ENCODE data around the gene SPACDR.

DNA sequence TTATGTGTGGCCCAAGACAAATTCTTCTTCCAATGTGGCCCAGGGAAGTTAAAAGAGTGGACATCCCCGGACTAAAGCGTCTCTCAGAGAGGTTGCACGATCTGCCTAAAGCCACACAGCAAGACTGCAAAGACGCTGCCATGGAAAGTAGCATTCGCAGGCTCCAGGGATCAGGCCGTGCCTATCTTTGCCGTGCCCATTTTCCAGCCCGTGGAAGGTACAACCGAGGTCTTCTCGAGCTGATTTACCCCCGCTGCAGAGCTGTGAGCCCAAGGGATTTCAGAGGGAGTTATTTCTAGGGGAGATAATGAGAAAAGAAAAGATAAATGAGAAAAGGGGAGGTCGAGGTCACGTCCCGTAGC is 18.6 kb upstream of the SPACDR start:
- TF ChIP-seq POLR2AphosphoS5 (IDR thresholded peaks at IDR 0.05; ENCODE audit: low read depth), result no peak
- TF ChIP-seq, protein P1, sequence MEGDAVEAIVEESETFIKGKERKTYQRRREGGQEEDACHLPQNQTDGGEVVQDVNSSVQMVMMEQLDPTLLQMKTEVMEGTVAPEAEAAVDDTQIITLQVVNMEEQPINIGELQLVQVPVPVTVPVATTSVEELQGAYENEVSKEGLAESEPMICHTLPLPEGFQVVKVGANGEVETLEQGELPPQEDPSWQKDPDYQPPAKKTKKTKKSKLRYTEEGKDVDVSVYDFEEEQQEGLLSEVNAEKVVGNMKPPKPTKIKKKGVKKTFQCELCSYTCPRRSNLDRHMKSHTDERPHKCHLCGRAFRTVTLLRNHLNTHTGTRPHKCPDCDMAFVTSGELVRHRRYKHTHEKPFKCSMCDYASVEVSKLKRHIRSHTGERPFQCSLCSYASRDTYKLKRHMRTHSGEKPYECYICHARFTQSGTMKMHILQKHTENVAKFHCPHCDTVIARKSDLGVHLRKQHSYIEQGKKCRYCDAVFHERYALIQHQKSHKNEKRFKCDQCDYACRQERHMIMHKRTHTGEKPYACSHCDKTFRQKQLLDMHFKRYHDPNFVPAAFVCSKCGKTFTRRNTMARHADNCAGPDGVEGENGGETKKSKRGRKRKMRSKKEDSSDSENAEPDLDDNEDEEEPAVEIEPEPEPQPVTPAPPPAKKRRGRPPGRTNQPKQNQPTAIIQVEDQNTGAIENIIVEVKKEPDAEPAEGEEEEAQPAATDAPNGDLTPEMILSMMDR (IDR thresholded peaks at IDR 0.05; ENCODE audit: insufficient read depth, low read length), result no peak
- no peak for TF ChIP-seq SPI1 (IDR thresholded peaks at IDR 0.05; ENCODE audit: borderline replicate concordance, low read depth)
- TF ChIP-seq, protein P2, sequence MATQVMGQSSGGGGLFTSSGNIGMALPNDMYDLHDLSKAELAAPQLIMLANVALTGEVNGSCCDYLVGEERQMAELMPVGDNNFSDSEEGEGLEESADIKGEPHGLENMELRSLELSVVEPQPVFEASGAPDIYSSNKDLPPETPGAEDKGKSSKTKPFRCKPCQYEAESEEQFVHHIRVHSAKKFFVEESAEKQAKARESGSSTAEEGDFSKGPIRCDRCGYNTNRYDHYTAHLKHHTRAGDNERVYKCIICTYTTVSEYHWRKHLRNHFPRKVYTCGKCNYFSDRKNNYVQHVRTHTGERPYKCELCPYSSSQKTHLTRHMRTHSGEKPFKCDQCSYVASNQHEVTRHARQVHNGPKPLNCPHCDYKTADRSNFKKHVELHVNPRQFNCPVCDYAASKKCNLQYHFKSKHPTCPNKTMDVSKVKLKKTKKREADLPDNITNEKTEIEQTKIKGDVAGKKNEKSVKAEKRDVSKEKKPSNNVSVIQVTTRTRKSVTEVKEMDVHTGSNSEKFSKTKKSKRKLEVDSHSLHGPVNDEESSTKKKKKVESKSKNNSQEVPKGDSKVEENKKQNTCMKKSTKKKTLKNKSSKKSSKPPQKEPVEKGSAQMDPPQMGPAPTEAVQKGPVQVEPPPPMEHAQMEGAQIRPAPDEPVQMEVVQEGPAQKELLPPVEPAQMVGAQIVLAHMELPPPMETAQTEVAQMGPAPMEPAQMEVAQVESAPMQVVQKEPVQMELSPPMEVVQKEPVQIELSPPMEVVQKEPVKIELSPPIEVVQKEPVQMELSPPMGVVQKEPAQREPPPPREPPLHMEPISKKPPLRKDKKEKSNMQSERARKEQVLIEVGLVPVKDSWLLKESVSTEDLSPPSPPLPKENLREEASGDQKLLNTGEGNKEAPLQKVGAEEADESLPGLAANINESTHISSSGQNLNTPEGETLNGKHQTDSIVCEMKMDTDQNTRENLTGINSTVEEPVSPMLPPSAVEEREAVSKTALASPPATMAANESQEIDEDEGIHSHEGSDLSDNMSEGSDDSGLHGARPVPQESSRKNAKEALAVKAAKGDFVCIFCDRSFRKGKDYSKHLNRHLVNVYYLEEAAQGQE (IDR thresholded peaks at IDR 0.05; ENCODE audit: insufficient replicate concordance, low read depth), result no peak
- no peak for TF ChIP-seq GABPA (IDR thresholded peaks at IDR 0.05; ENCODE audit: low read depth)
